Fibroblast of villous mesenchyme (primary cell): ENCODE data around the gene PTPRN2. TPM values are rescaled to one million over a fixed set of nuclear protein-coding genes. Genes with fewer than 3 reads are reported as not detected.

ENCODE experiments used
- DNase-seq: peaks from one replicate; pipeline ENCODE4 v3.0.0-alpha.2; 2010; ENCODE audit warnings: low read depth
- H3K4me3 ChIP-seq: 2 replicates; pipeline ENCODE4 v1.5.1; 2011; ENCODE audit warnings: low read depth, mild to moderate bottlenecking, low read length
- CTCF ChIP-seq: IDR thresholded peaks from 2 replicates; pipeline ENCODE4 v1.5.1; 2012; ENCODE audit warnings: low read depth, mild to moderate bottlenecking, low read length; ENCODE audit not compliant: insufficient read depth
- total RNA-seq: library from RNA; depleted of rRNA; stranded (reverse); fragments of >200 nt; gene quantifications from 2 replicates; pipeline ENCODE4 v1.2.3, GENCODE V29; 2012

The PTPRN2 gene
- total RNA-seq, 1 donor: not detected

GRCh38 chr7:157759246-157759805, 828.3 kb downstream of the PTPRN2 start:
- H3K4me3 ChIP-seq: no peak overlapping the region
- no peak for TF ChIP-seq CTCF
- no peak for DNase-seq

GRCh38 chr7:157758468-157759245, 829.0 kb downstream of the PTPRN2 start:
- no peak for TF ChIP-seq CTCF
- DNase-seq: no peak
- no peak overlapping the region for H3K4me3 ChIP-seq

GRCh38 chr7:157757776-157758467, 829.7 kb downstream of the PTPRN2 start:
- H3K4me3 ChIP-seq: no peak overlapping the region
- no peak for TF ChIP-seq CTCF
- DNase-seq: no peak

- no peak overlapping the region for H3K4me3 ChIP-seq
- DNase-seq: no peak
- no peak for TF ChIP-seq CTCF
Measured at GRCh38 chr7:157757211-157757610, 830.4 kb downstream of the PTPRN2 start.

- H3K4me3 ChIP-seq: no peak overlapping the region
- DNase-seq: no peak
- TF ChIP-seq CTCF: no peak
Measured at GRCh38 chr7:157755741-157756140, 831.9 kb downstream of the PTPRN2 start.

- TF ChIP-seq CTCF: no peak
- no peak for DNase-seq
- H3K4me3 ChIP-seq: no peak overlapping the region
Measured at GRCh38 chr7:157754416-157754790, 833.2 kb downstream of the PTPRN2 start.
